ENCODE results near the gene THOC5.

DNA sequence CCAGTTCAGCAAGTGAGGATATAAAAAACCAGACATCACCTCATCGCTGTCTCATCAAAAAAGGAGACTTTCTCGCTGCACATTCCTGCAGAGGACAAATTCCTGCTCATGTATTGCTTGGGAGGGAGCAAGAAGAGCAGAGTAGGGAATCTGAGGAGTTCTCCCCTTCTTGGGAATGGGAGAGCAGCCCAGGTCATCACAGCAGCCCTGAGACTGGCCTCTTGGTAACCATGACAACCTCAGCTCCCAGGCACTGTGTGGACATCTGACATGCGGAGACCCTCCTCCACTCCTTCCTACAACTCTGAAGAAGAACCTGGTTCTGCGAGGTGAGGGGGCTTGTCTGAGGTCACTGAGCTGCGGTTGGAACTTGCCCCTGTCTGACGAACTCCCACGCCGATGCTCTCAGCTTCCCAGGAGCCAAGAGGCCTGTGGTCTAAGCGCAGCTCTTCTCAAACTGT, 97.3 kb downstream of the THOC5 start:
- TF ChIP-seq, protein P1, sequence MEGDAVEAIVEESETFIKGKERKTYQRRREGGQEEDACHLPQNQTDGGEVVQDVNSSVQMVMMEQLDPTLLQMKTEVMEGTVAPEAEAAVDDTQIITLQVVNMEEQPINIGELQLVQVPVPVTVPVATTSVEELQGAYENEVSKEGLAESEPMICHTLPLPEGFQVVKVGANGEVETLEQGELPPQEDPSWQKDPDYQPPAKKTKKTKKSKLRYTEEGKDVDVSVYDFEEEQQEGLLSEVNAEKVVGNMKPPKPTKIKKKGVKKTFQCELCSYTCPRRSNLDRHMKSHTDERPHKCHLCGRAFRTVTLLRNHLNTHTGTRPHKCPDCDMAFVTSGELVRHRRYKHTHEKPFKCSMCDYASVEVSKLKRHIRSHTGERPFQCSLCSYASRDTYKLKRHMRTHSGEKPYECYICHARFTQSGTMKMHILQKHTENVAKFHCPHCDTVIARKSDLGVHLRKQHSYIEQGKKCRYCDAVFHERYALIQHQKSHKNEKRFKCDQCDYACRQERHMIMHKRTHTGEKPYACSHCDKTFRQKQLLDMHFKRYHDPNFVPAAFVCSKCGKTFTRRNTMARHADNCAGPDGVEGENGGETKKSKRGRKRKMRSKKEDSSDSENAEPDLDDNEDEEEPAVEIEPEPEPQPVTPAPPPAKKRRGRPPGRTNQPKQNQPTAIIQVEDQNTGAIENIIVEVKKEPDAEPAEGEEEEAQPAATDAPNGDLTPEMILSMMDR (IDR thresholded peaks at IDR 0.05; ENCODE audit: poor library complexity), result no peak
- no peak for TF ChIP-seq EZH2phosphoT487 (IDR thresholded peaks at IDR 0.05; ENCODE audit: low read depth, severe bottlenecking, unreplicated experiment)
- no peak for TF ChIP-seq EZH2 (IDR thresholded peaks at IDR 0.05; ENCODE audit: borderline replicate concordance)

Measured in hepatocyte (in vitro differentiated cells).